Activated CD8-positive, alpha-beta T cell treated with anti-CD3 and anti-CD28 coated beads for 36 hours (primary cell): ENCODE data around the gene BTBD2. TPM values are rescaled to one million over a fixed set of nuclear protein-coding genes. Genes with fewer than 3 reads are reported as not detected.
A peak's percentile ranks its signal among the peaks of the same experiment; 100 is the strongest.

ENCODE experiments used
- ATAC-seq: fragments of 200-7000 bp; cut with Tn5 transposase; one replicate; pipeline ENCODE4 v1.10.0; 2021; ENCODE audit warnings: mild to moderate bottlenecking, moderate library complexity
- CTCF ChIA-PET: fragments of 350-600 bp; sonication (Branson Sonifier 250); formaldehyde crosslinking; loops from one replicate; lab custom pipeline; 2021; ENCODE audit warnings: antibody characterized with exemption; lab: Charles Lee
- POLR2A ChIA-PET: fragments of 350-600 bp; sonication (Branson Sonifier 250); formaldehyde crosslinking; loops from one replicate; lab custom pipeline; 2021; ENCODE audit warnings: antibody characterized with exemption; lab: Charles Lee
- DNase-seq: peaks from one replicate; pipeline ENCODE4 v3.0.0-alpha.2; 2020
- H3K27ac Mint-ChIP-seq: one replicate; pipeline ENCODE4 v1.8.0; 2021; ENCODE audit warnings: mild to moderate bottlenecking, mixed read lengths
- H3K27me3 Mint-ChIP-seq: one replicate; pipeline ENCODE4 v1.8.0; 2021; ENCODE audit warnings: mixed read lengths
- H3K36me3 Mint-ChIP-seq: one replicate; pipeline ENCODE4 v1.8.0; 2021; ENCODE audit warnings: low read depth, mixed read lengths
- H3K4me1 Mint-ChIP-seq: one replicate; pipeline ENCODE4 v1.8.0; 2021; ENCODE audit warnings: low read depth, mixed read lengths
- H3K4me3 Mint-ChIP-seq: one replicate; pipeline ENCODE4 v1.8.0; 2021; ENCODE audit warnings: mild to moderate bottlenecking, moderate library complexity, mixed read lengths
- H3K9me3 Mint-ChIP-seq: one replicate; pipeline ENCODE4 v1.8.0; 2021; ENCODE audit warnings: mixed read lengths
- intact Hi-C: fragments of 100-400 bp; cut with micrococcal nuclease; formaldehyde crosslinking; loops from one replicate; pipeline ENCODE4 v1.10.0; 2022
- total RNA-seq, 2 experiments: library from RNA; stranded (reverse); gene quantifications; one replicate each; pipeline ENCODE4 v1.2.3, GENCODE V29; 2021
- TF ChIP-seq, protein P1 (sequence below): fragments of 200-600 bp; IDR thresholded peaks from one replicate; pipeline ENCODE4 v1.8.0; 2022; ENCODE audit warnings: antibody characterized with exemption, mild to moderate bottlenecking

The BTBD2 gene
- total RNA-seq, 2 experiments from 2014 or later = 36.5 to 44.6 TPM

DNA sequence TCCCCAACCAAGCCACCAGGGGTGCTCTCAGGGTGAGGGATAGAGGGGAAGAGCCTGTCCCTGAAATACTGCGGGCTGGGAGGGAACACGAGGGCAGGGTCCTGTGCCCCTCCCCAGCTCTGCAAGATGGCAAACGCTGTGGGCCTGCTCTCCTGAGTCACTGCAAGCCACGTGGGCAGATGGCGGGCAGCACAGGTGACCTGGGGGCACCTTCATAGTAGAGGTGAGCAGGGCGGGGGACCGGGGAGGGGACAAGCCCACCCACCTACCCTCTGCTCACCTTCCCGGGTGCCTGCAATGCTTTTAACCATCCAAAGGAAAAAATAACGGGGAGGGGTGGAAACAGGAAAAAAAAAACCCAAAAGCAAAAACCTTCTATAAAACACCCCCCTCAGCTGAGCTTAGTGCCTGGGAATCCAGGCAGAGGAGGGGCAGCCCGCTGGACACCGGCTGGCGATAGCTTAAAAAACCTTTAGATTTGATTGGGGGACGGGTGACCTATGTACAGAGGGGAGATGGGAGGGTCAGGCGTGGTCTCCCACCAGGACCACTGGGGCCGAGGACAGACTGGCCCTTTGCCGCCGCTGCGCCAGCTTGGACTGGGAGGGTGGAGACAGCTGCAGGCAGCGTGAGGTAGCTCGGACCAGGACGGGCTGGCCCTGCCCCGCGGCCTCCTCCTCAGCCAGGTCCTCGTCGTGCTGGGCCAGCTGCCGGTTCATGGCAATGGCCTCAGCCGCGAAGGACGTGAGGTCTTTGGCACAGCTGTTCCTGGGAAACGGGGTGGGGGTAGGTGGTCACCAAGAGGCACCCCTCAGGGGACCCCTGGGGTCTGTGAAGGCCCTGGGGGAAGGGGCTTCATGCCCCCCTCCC, 23.8 kb upstream of the BTBD2 start:
- intact Hi-C loops = no loop called here
- Mint-ChIP-seq H3K4me1 (peaks cover 25% of the 10 kb centered on the region), H3K27ac (peak overlapping the region; percentile 38), H3K36me3 (peaks cover 27% of the 10 kb centered on the region), H3K4me3 (peak overlapping the region; percentile 8), H3K9me3 (peaks cover 5% of the 10 kb centered on the region), H3K27me3 (no peaks in the 10 kb centered on the region)
- ChIA-PET POLR2A (interaction anchor here (0.5 to 6.3 kb wide), 5 partner anchors 10 to 53 kb away, joined by 3 to 58 read pairs (median 6); partner anchors contain the start of gene MKNK2), CTCF (interaction anchor here (0.8 kb wide), 1 partner anchor 13 kb away, joined by 3 read pairs; no protein-coding TSS in a partner anchor)
- TF ChIP-seq, protein P1, sequence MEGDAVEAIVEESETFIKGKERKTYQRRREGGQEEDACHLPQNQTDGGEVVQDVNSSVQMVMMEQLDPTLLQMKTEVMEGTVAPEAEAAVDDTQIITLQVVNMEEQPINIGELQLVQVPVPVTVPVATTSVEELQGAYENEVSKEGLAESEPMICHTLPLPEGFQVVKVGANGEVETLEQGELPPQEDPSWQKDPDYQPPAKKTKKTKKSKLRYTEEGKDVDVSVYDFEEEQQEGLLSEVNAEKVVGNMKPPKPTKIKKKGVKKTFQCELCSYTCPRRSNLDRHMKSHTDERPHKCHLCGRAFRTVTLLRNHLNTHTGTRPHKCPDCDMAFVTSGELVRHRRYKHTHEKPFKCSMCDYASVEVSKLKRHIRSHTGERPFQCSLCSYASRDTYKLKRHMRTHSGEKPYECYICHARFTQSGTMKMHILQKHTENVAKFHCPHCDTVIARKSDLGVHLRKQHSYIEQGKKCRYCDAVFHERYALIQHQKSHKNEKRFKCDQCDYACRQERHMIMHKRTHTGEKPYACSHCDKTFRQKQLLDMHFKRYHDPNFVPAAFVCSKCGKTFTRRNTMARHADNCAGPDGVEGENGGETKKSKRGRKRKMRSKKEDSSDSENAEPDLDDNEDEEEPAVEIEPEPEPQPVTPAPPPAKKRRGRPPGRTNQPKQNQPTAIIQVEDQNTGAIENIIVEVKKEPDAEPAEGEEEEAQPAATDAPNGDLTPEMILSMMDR = no peak
- ATAC-seq (no peak), DNase-seq (no peak)

DNA sequence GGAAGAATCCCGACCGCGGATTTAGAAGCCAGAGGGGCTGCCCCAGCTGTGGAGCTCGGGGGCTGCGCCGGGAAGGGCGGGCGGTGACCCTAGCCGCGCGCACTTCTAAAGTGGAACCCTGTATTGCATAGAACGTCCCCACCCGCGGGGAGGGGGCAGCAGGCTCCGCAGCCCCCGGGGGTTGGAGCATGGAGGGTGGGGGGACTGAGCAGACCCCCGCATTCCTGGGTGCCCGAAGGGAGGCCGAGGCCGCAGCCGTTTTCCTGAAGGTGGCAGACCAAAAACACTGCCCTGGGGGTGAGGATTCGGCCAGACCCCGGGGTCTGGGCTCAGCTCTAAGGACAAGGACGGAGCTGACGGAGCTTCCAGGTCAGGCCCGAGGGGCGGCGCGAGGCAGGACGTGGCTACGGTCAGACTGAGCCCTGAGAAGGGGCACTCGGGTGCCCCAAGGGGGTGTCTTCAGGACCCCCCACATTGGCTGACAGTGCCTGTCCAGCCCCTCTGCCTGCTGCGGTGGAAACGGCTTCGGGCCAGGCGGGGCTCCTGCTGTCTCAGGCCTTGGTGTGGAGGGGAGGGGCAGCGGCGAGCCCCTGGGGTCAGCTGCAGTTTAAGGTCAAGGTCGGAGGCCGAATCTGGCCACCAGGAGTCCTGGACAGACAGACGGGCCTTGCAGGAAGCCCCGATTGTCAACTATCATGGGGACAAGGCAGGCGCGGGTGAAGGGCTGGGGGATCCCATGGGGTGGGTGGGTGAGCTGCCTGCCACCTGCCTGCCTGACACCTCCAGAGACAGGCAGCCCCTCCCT, 23.0 kb upstream of the BTBD2 start:
- intact Hi-C loops = no loop called here
- Mint-ChIP-seq H3K9me3 (peaks cover 5% of the 10 kb centered on the region), H3K27ac (no peak overlapping the region), H3K27me3 (no peaks in the 10 kb centered on the region), H3K36me3 (peaks cover 26% of the 10 kb centered on the region), H3K4me1 (peaks cover 21% of the 10 kb centered on the region), H3K4me3 (no peak overlapping the region)
- TF ChIP-seq, protein P1 = no peak
- ATAC-seq = no peak
- no peak for DNase-seq
- POLR2A ChIA-PET = interaction anchor here (0.5 to 6.3 kb wide), 5 partner anchors 10 to 54 kb away, joined by 3 to 58 read pairs (median 6); partner anchors contain the start of gene MKNK2
- CTCF ChIA-PET = no interaction called here

DNA sequence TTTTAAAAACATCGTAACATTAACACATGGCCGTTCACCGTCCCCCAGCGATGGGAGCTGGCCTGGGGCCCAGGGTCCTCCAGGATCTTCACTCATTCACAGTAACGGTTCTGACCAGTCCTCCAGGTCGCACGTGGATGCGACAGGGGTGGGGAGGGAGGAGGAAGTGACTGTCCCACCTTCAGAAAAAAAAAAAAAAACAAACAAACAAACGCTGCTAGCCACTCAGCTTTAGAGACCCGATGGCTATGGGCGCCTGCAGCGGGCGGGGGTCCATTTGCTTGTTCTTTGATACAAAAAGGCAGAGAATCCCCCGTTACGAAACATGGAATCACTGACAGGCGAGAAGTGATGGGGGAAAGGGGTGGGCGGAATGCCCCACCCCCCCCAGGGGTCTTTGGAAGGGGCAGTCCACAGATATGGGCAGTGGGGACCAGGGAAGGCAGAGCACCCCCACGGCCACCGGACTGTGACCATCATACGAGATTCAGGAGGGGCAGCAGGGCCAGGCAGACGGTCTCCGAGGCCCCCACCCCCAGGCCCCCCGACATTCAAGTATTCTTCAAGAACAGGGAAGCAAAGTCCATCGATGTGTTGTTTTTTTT, 22.2 kb upstream of the BTBD2 start:
- Mint-ChIP-seq H3K27me3 (no peaks in the 10 kb centered on the region), H3K36me3 (peaks cover 20% of the 10 kb centered on the region), H3K9me3 (peaks cover 5% of the 10 kb centered on the region), H3K4me3 (no peak overlapping the region), H3K27ac (no peak overlapping the region), H3K4me1 (peaks cover 19% of the 10 kb centered on the region)
- ATAC-seq (no peak), DNase-seq (no peak)
- TF ChIP-seq, protein P1 = no peak
- CTCF ChIA-PET = no interaction called here
- POLR2A ChIA-PET = interaction anchor here (0.6 to 4.5 kb wide), 4 partner anchors 8 to 60 kb away, joined by 3 to 27 read pairs (median 6); partner anchors contain the start of gene MKNK2
- intact Hi-C loops = no loop called here

DNA sequence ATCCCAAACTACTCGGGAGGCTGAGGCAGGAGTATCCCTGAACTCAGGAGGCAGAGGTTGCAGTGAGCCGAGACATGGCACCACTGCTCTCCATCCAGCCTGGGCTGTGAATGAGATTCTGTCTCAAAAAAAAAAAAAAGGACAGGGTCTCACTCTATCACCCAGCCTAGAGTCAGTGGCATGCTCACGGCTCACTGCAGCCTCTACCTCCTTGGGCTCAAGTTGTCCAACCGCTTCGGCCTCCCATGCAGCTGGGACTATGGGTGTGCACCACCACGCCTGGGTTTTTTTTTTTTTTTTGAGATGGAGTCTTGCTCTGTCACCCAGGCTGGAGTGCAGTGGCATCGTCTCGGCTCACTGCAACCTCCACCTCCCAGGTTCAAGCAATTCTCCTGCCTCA, 20.9 kb upstream of the BTBD2 start:
- ATAC-seq (no peak), DNase-seq (no peak)
- H3K36me3 Mint-ChIP-seq = peaks cover 14% of the 10 kb centered on the region
- no peak overlapping the region for H3K4me3 Mint-ChIP-seq
- CTCF ChIA-PET = no interaction called here
- H3K27ac Mint-ChIP-seq = no peak overlapping the region
- no peaks in the 10 kb centered on the region for H3K27me3 Mint-ChIP-seq
- intact Hi-C loops = no loop called here
- H3K4me1 Mint-ChIP-seq = peaks cover 26% of the 10 kb centered on the region
- TF ChIP-seq, protein P1 = no peak
- peaks cover 5% of the 10 kb centered on the region for H3K9me3 Mint-ChIP-seq
- POLR2A ChIA-PET = interaction anchor here (0.6 to 2.1 kb wide), 4 partner anchors 10 to 441 kb away, joined by 3 to 7 read pairs (median 5); partner anchors contain the start of gene MKNK2
